HL-60/S4 treated with phorbol 12-myristate 13-acetate at 8.2 ng/mL for 4 days and 3 days (cell line): Measurements from ENCODE around the gene LCE7A.

Experiments used
- in situ Hi-C: fragments of 300-500 bp; cut with MboI; formaldehyde crosslinking; loops from 2 replicates; pipeline ENCODE4 v1.15.0; 2022; ENCODE audit warnings: low sequenced_read_pairs

LCE7A gene

GRCh38 chr1:152859696-152860095, at the start of gene LCE7A:
Gene LCE7A, plus strand, starts transcription at chr1:152859996. Its CDS starts 702 bp downstream, at chr1:152860698.
- in situ Hi-C loops = no loop called here

GRCh38 chr1:152811050-152811449, 48.7 kb upstream of the LCE7A start:
- in situ Hi-C loops = no loop called here

- in situ Hi-C loops = no loop called here
Measured at GRCh38 chr1:152811671-152812070, 48.1 kb upstream of the LCE7A start, which contains the start of gene LCE1B. Gene LCE1B, plus strand, starts transcription at chr1:152811971. Its CDS starts 476 bp downstream, at chr1:152812447.

GRCh38 chr1:152817309-152817708, 42.5 kb upstream of the LCE7A start:
- in situ Hi-C loops = no loop called here

- in situ Hi-C loops = no loop called here
Measured at GRCh38 chr1:152823294-152823693, 36.5 kb upstream of the LCE7A start.

GRCh38 chr1:152824964-152825363, 34.8 kb upstream of the LCE7A start:
- in situ Hi-C loops = no loop called here

GRCh38 chr1:152827173-152827572, 32.6 kb upstream of the LCE7A start, which contains the start of gene LCE1A:
Gene LCE1A, plus strand, starts transcription at chr1:152827473. Its CDS starts 0 bp downstream, at chr1:152827473.
- in situ Hi-C loops = no loop called here

GRCh38 chr1:152836870-152837269, 22.9 kb upstream of the LCE7A start:
- in situ Hi-C loops = no loop called here

- in situ Hi-C loops = no loop called here
Measured at GRCh38 chr1:152842556-152842955, 17.2 kb upstream of the LCE7A start, which contains the start of gene LCE6A. Gene LCE6A, plus strand, starts transcription at chr1:152842856. Its CDS starts 665 bp downstream, at chr1:152843521.

GRCh38 chr1:152855661-152856060, 4.1 kb upstream of the LCE7A start:
- in situ Hi-C loops = no loop called here

GRCh38 chr1:152858062-152858461, 1.7 kb upstream of the LCE7A start:
- in situ Hi-C loops = no loop called here

- in situ Hi-C loops = no loop called here
Measured at GRCh38 chr1:152860129-152860528, 333 bp downstream of the LCE7A start.

GRCh38 chr1:152861374-152861773, 1.6 kb downstream of the LCE7A start:
- in situ Hi-C loops = no loop called here

- in situ Hi-C loops = no loop called here
Measured at GRCh38 chr1:152864443-152864842, 4.6 kb downstream of the LCE7A start.

GRCh38 chr1:152866321-152866720, 6.5 kb downstream of the LCE7A start:
- in situ Hi-C loops = no loop called here

GRCh38 chr1:152869808-152870419, 10.1 kb downstream of the LCE7A start:
- in situ Hi-C loops = no loop called here

GRCh38 chr1:152870831-152871730, 11.3 kb downstream of the LCE7A start:
- in situ Hi-C loops = no loop called here

- in situ Hi-C loops = no loop called here
Measured at GRCh38 chr1:152871731-152872126, 11.9 kb downstream of the LCE7A start.

- in situ Hi-C loops = no loop called here
Measured at GRCh38 chr1:152873495-152873894, 13.7 kb downstream of the LCE7A start.

GRCh38 chr1:152876827-152877226, 17.0 kb downstream of the LCE7A start:
- in situ Hi-C loops = no loop called here

- in situ Hi-C loops = no loop called here
Measured at GRCh38 chr1:152878042-152878441, 18.2 kb downstream of the LCE7A start, which contains the start of gene SMCP. Gene SMCP, plus strand, starts transcription at chr1:152878322. Its CDS starts 6,101 bp downstream, at chr1:152884423.
